ENCODE results near the gene ADRA2B. TPM values are rescaled to one million over a fixed set of nuclear protein-coding genes. Genes with fewer than 3 reads are reported as not detected.

ADRA2B gene
- total and polyA plus RNA-seq, 8 donors, result 0.04 to 1.5 (median 0.34) TPM

DNA sequence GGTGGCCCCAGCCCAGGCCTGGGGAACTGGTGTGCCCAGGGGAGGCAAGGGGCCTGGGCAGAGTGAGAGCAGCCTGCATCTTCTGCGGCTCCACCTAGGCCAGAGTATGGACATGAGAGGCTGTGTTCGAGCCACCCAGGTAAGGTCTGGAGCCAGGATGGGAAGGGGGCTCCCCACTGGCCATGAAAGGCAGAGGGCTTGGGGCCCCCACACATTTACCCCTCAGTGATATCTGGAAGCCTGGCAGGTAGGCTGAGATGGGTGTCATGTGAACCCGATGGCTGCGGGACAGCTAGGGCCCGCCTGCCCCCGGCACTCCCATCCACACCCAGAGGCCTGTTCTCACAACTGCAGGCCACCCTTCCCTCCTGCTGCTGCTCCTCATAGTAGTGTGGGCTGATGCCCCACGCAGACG is 13.2 kb downstream of the ADRA2B start:
- Histone ChIP-seq H3K36me3 (no peaks in the 10 kb centered on the region), H3K4me1 (no peaks in the 10 kb centered on the region), H3K27ac (no peak overlapping the region), H3K9me3 (no peaks in the 10 kb centered on the region), H3K4me3 (no peak overlapping the region), H3K27me3 (no peaks in the 10 kb centered on the region)
- DNase-seq, result peak in 1 of 6 donors; percentile 43
- intact Hi-C loops (cut with DNase I), result no loop called here
- TF ChIP-seq, protein P1, sequence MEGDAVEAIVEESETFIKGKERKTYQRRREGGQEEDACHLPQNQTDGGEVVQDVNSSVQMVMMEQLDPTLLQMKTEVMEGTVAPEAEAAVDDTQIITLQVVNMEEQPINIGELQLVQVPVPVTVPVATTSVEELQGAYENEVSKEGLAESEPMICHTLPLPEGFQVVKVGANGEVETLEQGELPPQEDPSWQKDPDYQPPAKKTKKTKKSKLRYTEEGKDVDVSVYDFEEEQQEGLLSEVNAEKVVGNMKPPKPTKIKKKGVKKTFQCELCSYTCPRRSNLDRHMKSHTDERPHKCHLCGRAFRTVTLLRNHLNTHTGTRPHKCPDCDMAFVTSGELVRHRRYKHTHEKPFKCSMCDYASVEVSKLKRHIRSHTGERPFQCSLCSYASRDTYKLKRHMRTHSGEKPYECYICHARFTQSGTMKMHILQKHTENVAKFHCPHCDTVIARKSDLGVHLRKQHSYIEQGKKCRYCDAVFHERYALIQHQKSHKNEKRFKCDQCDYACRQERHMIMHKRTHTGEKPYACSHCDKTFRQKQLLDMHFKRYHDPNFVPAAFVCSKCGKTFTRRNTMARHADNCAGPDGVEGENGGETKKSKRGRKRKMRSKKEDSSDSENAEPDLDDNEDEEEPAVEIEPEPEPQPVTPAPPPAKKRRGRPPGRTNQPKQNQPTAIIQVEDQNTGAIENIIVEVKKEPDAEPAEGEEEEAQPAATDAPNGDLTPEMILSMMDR (IDR thresholded peaks at IDR 0.05), result no peak
- no peak for ATAC-seq
- 80 to 95% methylated on average over 8 of the region's 8 CpGs for WGBS, 2 donors
- FAIRE-seq, result no peak

DNA sequence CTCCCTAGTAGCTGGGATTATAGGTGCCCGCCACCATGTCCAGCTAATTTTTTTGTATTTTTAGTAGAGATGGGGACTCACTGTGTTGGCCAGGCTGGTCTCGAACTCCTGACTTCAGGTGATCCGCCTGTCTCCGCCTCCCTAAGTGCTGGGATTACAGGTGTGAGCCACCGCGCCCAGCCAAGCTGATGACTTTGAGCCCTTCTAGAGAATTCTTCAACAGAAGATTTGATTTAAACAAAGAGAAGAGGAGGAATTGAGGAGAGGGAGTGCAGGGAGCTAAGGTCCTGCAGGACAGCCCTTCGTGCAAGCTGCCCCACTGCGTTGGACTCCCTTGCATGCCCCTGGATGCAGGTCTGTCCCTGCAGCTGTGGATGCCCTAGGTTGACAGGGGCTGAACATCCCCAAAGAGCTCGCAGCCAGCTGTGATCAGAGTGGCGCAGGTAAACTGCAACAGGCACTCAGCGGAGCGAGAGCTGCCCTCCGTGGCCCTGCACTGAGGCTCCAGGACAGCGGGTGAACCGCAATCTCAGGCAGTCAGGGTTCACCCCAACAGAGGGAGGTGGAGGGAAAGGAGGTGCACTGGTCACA is 13.7 kb downstream of the ADRA2B start:
- Histone ChIP-seq H3K4me3 (no peak overlapping the region), H3K27ac (no peak overlapping the region), H3K27me3 (no peaks in the 10 kb centered on the region), H3K9me3 (no peaks in the 10 kb centered on the region), H3K36me3 (no peaks in the 10 kb centered on the region), H3K4me1 (no peaks in the 10 kb centered on the region)
- ATAC-seq (no peak), FAIRE-seq (no peak), DNase-seq (peak in 1 of 6 donors; percentile 36)
- intact Hi-C loops (cut with DNase I), result no loop called here
- 91 to 94% methylated on average over 15 of the region's 15 CpGs for WGBS, 2 donors
- TF ChIP-seq, protein P1 (IDR thresholded peaks at IDR 0.05), result no peak

- DNase-seq, result peak in 1 of 6 donors; percentile 26
- TF ChIP-seq, protein P1 (IDR thresholded peaks at IDR 0.05), result no peak
- FAIRE-seq, result no peak
- intact Hi-C loops (cut with DNase I), result no loop called here
- Histone ChIP-seq H3K36me3 (no peaks in the 10 kb centered on the region), H3K4me3 (no peak overlapping the region), H3K9me3 (no peaks in the 10 kb centered on the region), H3K27ac (no peak overlapping the region), H3K4me1 (no peaks in the 10 kb centered on the region), H3K27me3 (no peaks in the 10 kb centered on the region)
- WGBS, 2 donors, result 75 to 87% methylated on average over 3 of the region's 3 CpGs
- no peak for ATAC-seq
These were observed 15.5 kb downstream of the ADRA2B start for GRCh38 chr2:96100893-96101304.

DNA sequence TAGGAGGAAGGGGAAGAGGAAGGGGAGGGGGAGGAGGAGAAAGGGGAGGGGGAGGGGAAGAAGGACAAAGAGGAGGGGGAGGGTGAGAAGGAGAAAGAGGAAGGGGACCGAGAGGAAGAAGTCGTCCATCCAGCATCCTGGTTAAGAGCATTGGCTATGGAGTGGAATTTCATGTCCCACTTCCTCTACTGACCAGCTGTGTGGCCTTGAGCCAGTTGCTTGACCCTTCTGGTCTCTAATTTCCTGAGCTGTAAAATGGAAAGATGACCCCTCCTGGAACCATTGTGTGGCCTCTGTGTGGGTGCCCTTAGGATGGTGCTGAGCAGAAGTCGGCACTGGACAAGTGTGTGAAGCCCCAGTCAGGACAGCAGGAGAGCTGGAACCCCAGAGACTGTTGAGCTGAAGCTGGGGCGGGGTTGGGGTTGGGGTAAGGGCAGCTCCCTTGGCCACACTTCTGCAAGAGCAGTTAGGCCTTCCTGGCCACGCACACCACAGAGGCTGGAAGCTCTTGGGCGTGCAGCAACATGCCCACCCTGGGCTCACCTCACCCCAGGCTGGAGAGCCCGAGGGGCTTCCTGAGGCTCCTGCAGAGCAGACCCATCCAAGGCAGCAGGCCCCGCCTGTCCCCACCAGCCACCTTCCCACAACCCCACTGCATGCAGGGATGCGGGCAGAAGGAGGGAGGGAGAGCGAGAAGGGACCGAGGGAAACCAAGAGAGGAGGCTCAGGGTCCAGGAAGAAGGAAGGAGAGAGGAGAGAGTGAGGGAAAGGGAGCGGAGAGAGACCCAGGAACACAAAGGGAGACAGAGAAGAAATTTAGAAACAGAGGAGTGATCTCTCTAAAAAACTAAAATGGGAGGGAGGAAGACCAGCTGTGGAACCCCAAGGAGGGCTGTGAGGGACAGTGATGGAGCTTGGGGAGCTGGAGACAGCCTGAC is 16.2 kb downstream of the ADRA2B start:
- no peaks in the 10 kb centered on the region for H3K4me1 ChIP-seq
- TF ChIP-seq, protein P1 (IDR thresholded peaks at IDR 0.05), result no peak
- 68 to 82% methylated on average over 12 of the region's 12 CpGs for WGBS, 2 donors
- no peak overlapping the region for H3K4me3 ChIP-seq
- H3K27ac ChIP-seq, result no peak overlapping the region
- H3K36me3 ChIP-seq, result no peaks in the 10 kb centered on the region
- FAIRE-seq (no peak), ATAC-seq (no peak), DNase-seq (peak in 3 of 6 donors; percentile 1 to 39 (median 3))
- no peaks in the 10 kb centered on the region for H3K9me3 ChIP-seq
- H3K27me3 ChIP-seq, result no peaks in the 10 kb centered on the region
- intact Hi-C loops (cut with DNase I), result no loop called here

Data from pancreas (tissue), 10 donors.